Thymus (tissue), 11 donors: ENCODE results near the gene R3HDM2. TPM values are rescaled to one million over a fixed set of nuclear protein-coding genes. Genes with fewer than 3 reads are reported as not detected.

Experiments
- DNase-seq, 9 donors: peaks; one replicate each; pipeline ENCODE4 v3.0.0-alpha.2; 2013; ENCODE audit warnings: low spot score in 9 of 9, low read depth in 6 of 9, missing footprints in 1 of 9
- H3K27ac ChIP-seq, 2 donors: one replicate each; pipeline ENCODE4 v1.5.1; 2013; ENCODE audit warnings: control low read depth in 1 of 2, low read depth in 1 of 2, low read length in 1 of 2, mild to moderate bottlenecking in 1 of 2, moderate library complexity in 1 of 2
- H3K27me3 ChIP-seq, 2 donors: one replicate each; pipeline ENCODE4 v1.5.1; 2013; ENCODE audit warnings: low read length in 1 of 2; ENCODE audit not compliant: control insufficient read depth in 2 of 2, insufficient read depth in 1 of 2
- H3K36me3 ChIP-seq, 2 donors: one replicate each; pipeline ENCODE4 v1.5.1; 2013; ENCODE audit warnings: low read length in 1 of 2, mild to moderate bottlenecking in 1 of 2, moderate library complexity in 1 of 2; ENCODE audit not compliant: control insufficient read depth in 2 of 2, insufficient read depth in 2 of 2
- H3K4me1 ChIP-seq, 2 donors: one replicate each; pipeline ENCODE4 v1.5.1; 2013; ENCODE audit warnings: low read length in 2 of 2; ENCODE audit not compliant: control insufficient read depth in 2 of 2, insufficient read depth in 2 of 2
- H3K4me3 ChIP-seq, 2 donors: one replicate each; pipeline ENCODE4 v1.5.1; 2013; ENCODE audit warnings: low read length in 2 of 2, control low read depth in 1 of 2, mild to moderate bottlenecking in 1 of 2
- H3K9me3 ChIP-seq, 2 donors: one replicate each; pipeline ENCODE4 v1.5.1; 2013; ENCODE audit warnings: low read length in 1 of 2, mild to moderate bottlenecking in 1 of 2; ENCODE audit not compliant: control insufficient read depth in 2 of 2, insufficient read depth in 1 of 2
- WGBS: extraction: QIAGEN DNeasy Blood & Tissue Kit; methylation state at CpG from one replicate; pipeline ENCODE4 v1.1.7; 2013; 5-methylcytosine and 5-hydroxymethylcytosine counted together
- polyA plus RNA-seq: library from polyadenylated mRNA; stranded (reverse); fragments of 200-250 nt; gene quantifications from one replicate; pipeline ENCODE4 v1.2.3, GENCODE V29; 2013
- total RNA-seq: library from RNA; stranded (reverse); fragments of 120-200 nt; gene quantifications from one replicate; pipeline ENCODE4 v1.2.4, GENCODE V29; 2013
- donor health status: healthy.

R3HDM2 gene
- total and polyA plus RNA-seq, 2 donors, result 12.6 to 22.4 TPM

- Histone ChIP-seq H3K4me1 (peaks cover 17 to 49% of the 10 kb centered on the region in 2 donors), H3K36me3 (no peaks in the 10 kb centered on the region)
- 8% methylated on average over 24 of the region's 24 CpGs for WGBS
These were observed 209.5 kb downstream of the R3HDM2 start for GRCh38 chr12:57221169-57221917.

GRCh38 chr12:57220770-57221168 lies 210.1 kb downstream of the R3HDM2 start:
- Histone ChIP-seq H3K36me3 (no peaks in the 10 kb centered on the region), H3K27ac (no peak overlapping the region), H3K27me3 (peaks cover 88 to 99% of the 10 kb centered on the region in 2 donors), H3K4me1 (peaks cover 11 to 49% of the 10 kb centered on the region in 2 donors), H3K9me3 (peaks cover 5 to 28% of the 10 kb centered on the region in 2 donors), H3K4me3 (no peak overlapping the region)
- no peak for DNase-seq
- WGBS, result 36% methylated on average over 1 of the region's 1 CpG

More at GRCh38 chr12:57221169-57221917, 209.5 kb downstream of the R3HDM2 start:
- H3K4me3 ChIP-seq, result no peak overlapping the region
- H3K9me3 ChIP-seq, result peaks cover 5 to 28% of the 10 kb centered on the region in 2 donors
- no peak for DNase-seq
- peaks cover 83 to 99% of the 10 kb centered on the region in 2 donors for H3K27me3 ChIP-seq
- H3K27ac ChIP-seq, result no peak overlapping the region

DNA sequence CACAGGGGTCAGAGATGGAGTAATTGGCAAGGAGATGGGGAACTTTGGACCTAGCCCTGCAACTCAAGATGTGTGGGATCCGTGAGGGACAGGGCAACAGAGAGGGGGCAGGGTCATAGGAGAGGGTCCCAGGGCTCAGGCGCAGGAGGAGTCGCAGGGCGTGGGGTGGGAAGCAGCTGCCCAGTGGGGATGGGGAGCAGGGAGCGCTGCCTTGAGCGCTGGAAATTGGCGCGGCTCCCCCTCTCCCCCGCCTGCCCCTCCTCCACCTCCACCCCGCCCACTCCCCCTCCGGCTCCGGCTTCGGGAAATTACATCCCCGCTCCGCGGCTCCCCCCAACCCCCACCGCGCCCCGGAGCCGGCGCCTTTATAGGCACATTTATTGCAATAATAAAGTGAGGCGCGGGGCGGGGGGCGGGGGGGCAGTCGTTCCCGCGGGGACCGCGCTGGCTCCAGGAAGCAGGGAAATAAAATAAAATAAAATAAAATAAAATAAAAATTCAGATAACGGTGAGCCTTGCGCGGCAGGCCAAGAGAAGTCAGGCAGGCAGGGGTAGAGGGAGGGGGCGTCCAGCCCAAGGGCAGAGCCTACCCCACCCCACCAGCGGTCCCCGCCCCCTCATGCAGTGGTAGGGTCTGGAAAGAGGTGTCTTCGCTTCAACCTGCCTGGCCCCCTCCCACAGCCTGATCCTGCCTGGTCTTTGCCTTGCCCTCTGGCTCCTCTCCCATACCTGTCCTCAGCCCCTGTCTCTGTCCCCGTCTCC lies 210.7 kb downstream of the R3HDM2 start:
- no peak overlapping the region for H3K27ac ChIP-seq
- H3K27me3 ChIP-seq, result peaks cover 92 to 99% of the 10 kb centered on the region in 2 donors
- peaks cover 3 to 22% of the 10 kb centered on the region in 2 donors for H3K9me3 ChIP-seq
- H3K36me3 ChIP-seq, result no peaks in the 10 kb centered on the region
- peaks cover 8 to 46% of the 10 kb centered on the region in 2 donors for H3K4me1 ChIP-seq
- WGBS, result 8% methylated on average over 38 of the region's 38 CpGs
- no peak for DNase-seq
- no peak overlapping the region for H3K4me3 ChIP-seq

- WGBS, result 52% methylated on average over 14 of the region's 14 CpGs
- Histone ChIP-seq H3K36me3 (no peaks in the 10 kb centered on the region), H3K4me1 (peaks cover 8 to 44% of the 10 kb centered on the region in 2 donors), H3K27ac (no peak overlapping the region), H3K9me3 (peaks cover 0 to 16% of the 10 kb centered on the region in 2 donors), H3K27me3 (peaks cover 92 to 99% of the 10 kb centered on the region in 2 donors), H3K4me3 (no peak overlapping the region)
- no peak for DNase-seq
These were observed 211.4 kb downstream of the R3HDM2 start for GRCh38 chr12:57219205-57219992.

GRCh38 chr12:57218030-57218853 lies 212.6 kb downstream of the R3HDM2 start:
- Histone ChIP-seq H3K4me1 (peaks cover 8 to 53% of the 10 kb centered on the region in 2 donors), H3K27ac (no peak overlapping the region), H3K9me3 (peaks cover 0 to 14% of the 10 kb centered on the region in 2 donors), H3K4me3 (no peak overlapping the region), H3K36me3 (no peaks in the 10 kb centered on the region), H3K27me3 (peaks cover 91 to 99% of the 10 kb centered on the region in 2 donors)
- DNase-seq, result peak in 1 of 9 donors; percentile 6
- 78% methylated on average over 5 of the region's 5 CpGs for WGBS

GRCh38 chr12:57216921-57217879 lies 213.6 kb downstream of the R3HDM2 start:
- 4% methylated on average over 63 of the region's 63 CpGs for whole genome bisulfite sequencing
- Histone ChIP-seq H3K4me1 (peaks cover 8 to 48% of the 10 kb centered on the region in 2 donors), H3K27me3 (peaks cover 81 to 98% of the 10 kb centered on the region in 2 donors), H3K36me3 (no peaks in the 10 kb centered on the region), H3K9me3 (peaks cover 0 to 14% of the 10 kb centered on the region in 2 donors), H3K4me3 (peak overlapping the region in 1 of 2 donors; percentile 43), H3K27ac (no peak overlapping the region)
- DNase-seq, result peak in 1 of 9 donors; percentile 28

DNA sequence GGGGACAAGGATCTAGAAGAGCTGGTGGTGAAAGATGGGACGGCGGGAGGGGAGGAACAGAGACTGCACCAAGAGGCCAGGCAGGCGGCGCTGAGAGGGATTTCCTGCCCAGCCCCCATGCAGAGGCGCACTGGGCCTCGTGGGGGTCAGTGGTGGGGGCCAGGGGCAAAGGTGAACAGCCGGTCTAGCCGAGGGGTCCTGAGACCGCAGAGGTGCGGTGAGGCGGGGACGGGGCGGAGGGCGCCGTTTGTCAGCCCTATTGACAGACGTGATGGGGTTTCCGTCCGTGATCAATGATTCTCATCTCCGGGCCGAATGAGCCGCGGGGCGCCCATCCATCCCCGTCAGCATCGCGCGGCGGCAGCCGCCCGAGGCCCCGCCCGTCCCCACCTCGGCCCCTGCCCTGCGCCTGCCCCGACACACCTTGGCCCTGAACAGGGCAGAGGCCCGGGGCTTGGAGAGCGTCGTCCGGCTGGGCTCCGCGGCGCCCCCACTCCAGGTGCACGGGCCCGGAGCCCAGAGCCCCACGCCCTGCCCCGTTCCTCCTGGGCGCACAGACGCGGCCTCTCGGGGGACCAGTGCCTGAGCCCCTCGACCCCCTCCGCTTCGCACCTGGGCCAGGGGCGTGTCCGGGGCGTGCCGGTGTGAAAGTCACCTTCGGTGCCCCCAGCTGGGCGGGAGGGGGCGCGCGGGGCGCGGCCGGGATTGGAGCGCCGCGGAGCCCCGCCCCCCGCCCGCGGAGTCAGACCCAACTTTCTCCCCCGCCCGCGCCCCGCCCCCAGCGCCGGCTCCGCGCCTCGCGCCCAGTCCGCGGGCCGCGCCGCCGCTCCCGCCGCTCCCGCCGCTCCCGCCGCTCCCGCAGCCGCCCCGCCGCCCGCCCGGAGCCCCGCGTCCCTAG lies 214.6 kb downstream of the R3HDM2 start, which contains the start of gene NXPH4:
Gene NXPH4 (plus strand): TSS at position 781 of the 898 bp plus-strand sequence. CDS start 176 bp downstream, outside the sequence.
- Histone ChIP-seq H3K4me3 (peak within 1 kb of the TSS in 1 of 2 donors; percentile 43), H3K27me3 (peaks cover 73 to 98% of the 10 kb centered on the region in 2 donors), H3K4me1 (peaks cover 8 to 42% of the 10 kb centered on the region in 2 donors), H3K36me3 (no peaks in the 10 kb centered on the region), H3K27ac (no peak within 1 kb of the TSS), H3K9me3 (peaks cover 0 to 14% of the 10 kb centered on the region in 2 donors)
- 1% methylated on average over 102 of the region's 102 CpGs for WGBS
- DNase-seq, result peak in 3 of 9 donors; percentile 35 to 58 (median 44)
